DND-41 (cell line): ENCODE results near the gene RBBP5.

Experiments used
- ATAC-seq: fragments of 200-7000 bp; cut with Tn5 transposase; 3 replicates; pipeline ENCODE4 v1.9.1; 2021; ENCODE audit warnings: low read depth; ENCODE audit not compliant: insufficient read depth
- DNase-seq: peaks from one replicate; pipeline ENCODE4 v3.0.0-alpha.2; 2020
- H2AFZ ChIP-seq: 2 replicates; pipeline ENCODE4 v1.6.0; 2012; ENCODE audit warnings: low read depth, low read length
- H3K27ac ChIP-seq: 2 replicates; pipeline ENCODE4 v1.5.1; 2012; ENCODE audit warnings: low read length, inconsistent platforms
- H3K27me3 ChIP-seq: fragments of 200-600 bp; sonication (generic); 2 replicates; pipeline ENCODE4 v1.6.0; 2012; ENCODE audit warnings: low read length, mild to moderate bottlenecking, inconsistent platforms; ENCODE audit not compliant: insufficient read depth, poor library complexity
- H3K36me3 ChIP-seq: 2 replicates; pipeline ENCODE4 v1.5.1; 2012; ENCODE audit warnings: low read length, inconsistent platforms; ENCODE audit not compliant: insufficient read depth
- H3K4me1 ChIP-seq: 2 replicates; pipeline ENCODE4 v1.5.1; 2012; ENCODE audit warnings: mild to moderate bottlenecking, low read length; ENCODE audit not compliant: insufficient read depth
- H3K4me2 ChIP-seq: 2 replicates; pipeline ENCODE4 v1.6.0; 2012; ENCODE audit warnings: mild to moderate bottlenecking, moderate library complexity, low read length, inconsistent platforms; ENCODE audit not compliant: insufficient read depth
- H3K4me3 ChIP-seq, 2 experiments: fragments of 200-600 bp in 1 of 2; shearing (Covaris generic) in 1 of 2; 2 replicates each; pipeline ENCODE4 v1.5.1; 2012 to 2016; ENCODE audit warnings: inconsistent platforms in 2 of 2, low read length in 2 of 2, mild to moderate bottlenecking in 2 of 2, low read depth in 1 of 2, moderate library complexity in 1 of 2
- H3K79me2 ChIP-seq: 2 replicates; pipeline ENCODE4 v1.6.0; 2012; ENCODE audit warnings: low read length, inconsistent platforms; ENCODE audit not compliant: insufficient read depth
- H3K9ac ChIP-seq: 2 replicates; pipeline ENCODE4 v1.6.0; 2012; ENCODE audit warnings: low read depth, mild to moderate bottlenecking, inconsistent platforms, low read length, moderate library complexity
- H3K9me3 ChIP-seq: 2 replicates; pipeline ENCODE4 v1.5.1; 2012; ENCODE audit warnings: low read length, moderate library complexity, mild to moderate bottlenecking, inconsistent platforms; ENCODE audit not compliant: insufficient read depth, severe bottlenecking
- H4K20me1 ChIP-seq: 2 replicates; pipeline ENCODE4 v1.6.0; 2012; ENCODE audit warnings: low read length; ENCODE audit not compliant: insufficient read depth
- EZH2 ChIP-seq: IDR thresholded peaks from 3 replicates; pipeline ENCODE4 v1.6.1; 2012; ENCODE audit warnings: borderline replicate concordance, low read depth, mild to moderate bottlenecking, moderate library complexity, low read length, inconsistent platforms; ENCODE audit not compliant: severe bottlenecking
- TF ChIP-seq, protein P1 (sequence below): IDR thresholded peaks from 2 replicates; pipeline ENCODE4 v1.5.1; 2012; ENCODE audit warnings: borderline replicate concordance, low read length, moderate library complexity, mild to moderate bottlenecking; ENCODE audit not compliant: poor library complexity, severe bottlenecking; ENCODE audit errors: extremely low read depth

Gene RBBP5

DNA sequence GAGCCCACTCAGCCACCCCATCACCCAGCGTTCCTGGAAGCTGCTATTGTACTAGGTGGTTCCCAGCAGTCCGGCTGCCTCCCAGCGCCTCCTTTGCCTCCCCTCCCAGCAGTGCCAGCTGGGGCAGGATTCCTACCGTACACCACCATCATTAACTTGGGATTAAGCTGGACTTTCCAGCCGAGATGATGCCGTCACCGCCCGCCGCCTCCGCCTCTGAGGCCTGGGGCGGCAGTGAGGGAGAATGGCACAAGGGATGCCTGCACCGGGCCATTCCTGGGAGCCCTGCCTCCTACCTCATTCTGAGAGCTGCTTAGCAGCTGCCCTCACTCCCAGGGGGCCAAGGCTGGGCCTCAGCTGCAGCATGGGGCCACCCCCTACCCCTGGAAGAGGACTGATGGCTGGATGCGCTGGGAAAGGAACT, 65.6 kb downstream of the RBBP5 start:
- Histone ChIP-seq H3K27ac (no peak overlapping the region), H3K4me1 (peaks cover under 1% of the 10 kb centered on the region), H3K4me2 (no peak overlapping the region), H3K9me3 (no peaks in the 10 kb centered on the region), H3K4me3 (no peak overlapping the region), H3K79me2 (no peaks in the 10 kb centered on the region), H4K20me1 (peaks cover 8% of the 10 kb centered on the region), H3K9ac (no peak overlapping the region), H3K27me3 (peaks cover 17% of the 10 kb centered on the region), H3K36me3 (no peaks in the 10 kb centered on the region), H2AFZ (no peak overlapping the region)
- DNase-seq (no peak), ATAC-seq (no peak)
- TF ChIP-seq EZH2, result no peak
- TF ChIP-seq, protein P1, sequence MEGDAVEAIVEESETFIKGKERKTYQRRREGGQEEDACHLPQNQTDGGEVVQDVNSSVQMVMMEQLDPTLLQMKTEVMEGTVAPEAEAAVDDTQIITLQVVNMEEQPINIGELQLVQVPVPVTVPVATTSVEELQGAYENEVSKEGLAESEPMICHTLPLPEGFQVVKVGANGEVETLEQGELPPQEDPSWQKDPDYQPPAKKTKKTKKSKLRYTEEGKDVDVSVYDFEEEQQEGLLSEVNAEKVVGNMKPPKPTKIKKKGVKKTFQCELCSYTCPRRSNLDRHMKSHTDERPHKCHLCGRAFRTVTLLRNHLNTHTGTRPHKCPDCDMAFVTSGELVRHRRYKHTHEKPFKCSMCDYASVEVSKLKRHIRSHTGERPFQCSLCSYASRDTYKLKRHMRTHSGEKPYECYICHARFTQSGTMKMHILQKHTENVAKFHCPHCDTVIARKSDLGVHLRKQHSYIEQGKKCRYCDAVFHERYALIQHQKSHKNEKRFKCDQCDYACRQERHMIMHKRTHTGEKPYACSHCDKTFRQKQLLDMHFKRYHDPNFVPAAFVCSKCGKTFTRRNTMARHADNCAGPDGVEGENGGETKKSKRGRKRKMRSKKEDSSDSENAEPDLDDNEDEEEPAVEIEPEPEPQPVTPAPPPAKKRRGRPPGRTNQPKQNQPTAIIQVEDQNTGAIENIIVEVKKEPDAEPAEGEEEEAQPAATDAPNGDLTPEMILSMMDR, result no peak

DNA sequence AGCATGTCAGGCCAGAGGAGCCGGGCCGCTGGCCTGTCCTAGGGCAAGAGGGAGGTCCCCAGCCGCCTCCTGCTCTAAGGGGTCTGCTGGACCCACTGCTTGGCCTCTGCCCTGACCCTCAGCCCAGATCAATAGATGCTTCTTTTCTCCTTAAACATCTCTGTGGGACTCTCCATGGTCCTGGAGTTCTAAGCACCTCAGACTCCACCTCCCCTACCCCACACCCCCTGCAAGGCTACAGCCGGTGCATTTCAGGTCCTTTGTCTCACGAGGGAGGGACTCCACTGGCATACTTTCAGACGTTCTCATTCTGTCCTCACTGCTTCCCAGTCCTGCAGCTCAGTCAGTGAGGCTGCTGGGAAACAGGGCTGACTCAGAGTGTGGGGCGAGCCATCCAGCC, 67.8 kb downstream of the RBBP5 start:
- DNase-seq (no peak), ATAC-seq (no peak)
- Histone ChIP-seq H3K27ac (no peak overlapping the region), H3K27me3 (peaks cover 20% of the 10 kb centered on the region), H3K4me3 (no peak overlapping the region), H4K20me1 (peaks cover 8% of the 10 kb centered on the region), H3K4me1 (no peaks in the 10 kb centered on the region), H3K79me2 (no peaks in the 10 kb centered on the region), H3K36me3 (no peaks in the 10 kb centered on the region), H3K4me2 (no peak overlapping the region), H3K9ac (no peak overlapping the region), H2AFZ (no peak overlapping the region), H3K9me3 (no peaks in the 10 kb centered on the region)
- TF ChIP-seq, protein P1, result no peak
- TF ChIP-seq EZH2, result no peak

DNA sequence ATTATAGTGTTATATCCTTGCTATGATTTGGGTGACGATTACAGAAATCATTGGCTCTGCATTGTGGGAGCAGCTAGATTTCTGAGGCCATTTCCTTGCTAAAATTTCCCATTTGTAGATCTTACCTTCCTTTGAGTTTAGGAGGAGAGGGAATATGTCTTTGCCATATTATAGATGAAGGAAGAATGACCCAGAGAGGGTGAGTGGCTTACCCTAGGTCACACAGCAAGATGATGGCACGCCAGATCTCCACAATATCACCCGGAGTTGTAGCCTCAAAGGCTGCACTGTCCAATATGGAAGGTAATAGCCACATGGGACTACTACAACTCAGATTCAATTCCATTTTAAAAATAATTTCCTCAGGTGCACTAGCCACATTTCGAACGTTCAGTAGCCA, 68.5 kb downstream of the RBBP5 start:
- Histone ChIP-seq H2AFZ (no peak overlapping the region), H3K27ac (no peak overlapping the region), H3K4me1 (no peaks in the 10 kb centered on the region), H3K4me2 (no peak overlapping the region), H4K20me1 (peaks cover 8% of the 10 kb centered on the region), H3K4me3 (no peak overlapping the region), H3K9me3 (no peaks in the 10 kb centered on the region), H3K27me3 (peaks cover 20% of the 10 kb centered on the region), H3K9ac (no peak overlapping the region), H3K36me3 (no peaks in the 10 kb centered on the region), H3K79me2 (no peaks in the 10 kb centered on the region)
- DNase-seq (no peak), ATAC-seq (no peak)
- TF ChIP-seq, protein P1, result no peak

DNA sequence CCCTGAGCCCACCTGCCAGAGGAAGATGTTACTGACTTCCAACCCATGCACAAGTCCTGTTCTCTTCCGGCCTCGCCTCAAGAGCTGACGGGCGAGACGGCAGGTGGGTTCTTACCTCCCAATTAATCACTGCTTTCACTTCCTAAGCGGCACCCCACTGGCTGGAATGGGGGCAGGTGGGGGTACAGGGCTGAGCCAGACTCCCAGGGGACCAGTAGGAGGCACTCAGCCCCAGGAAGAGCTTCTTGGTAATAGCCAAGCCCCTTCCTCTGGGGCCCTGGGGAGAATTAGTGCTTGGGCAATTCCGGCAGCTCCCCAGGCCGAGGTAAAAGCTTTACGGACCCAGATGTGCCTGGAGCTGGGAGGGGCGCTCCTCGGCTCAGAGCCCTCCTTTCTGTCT, 69.1 kb downstream of the RBBP5 start:
- ATAC-seq, result no peak

More for the DNA sequence above, 69.1 kb downstream of the RBBP5 start:
- Histone ChIP-seq H3K27me3 (peaks cover 24% of the 10 kb centered on the region), H3K79me2 (no peaks in the 10 kb centered on the region), H3K9me3 (no peaks in the 10 kb centered on the region), H4K20me1 (peaks cover 8% of the 10 kb centered on the region), H3K4me3 (no peak overlapping the region), H2AFZ (no peak overlapping the region), H3K4me2 (no peak overlapping the region), H3K36me3 (no peaks in the 10 kb centered on the region), H3K4me1 (no peaks in the 10 kb centered on the region), H3K9ac (no peak overlapping the region), H3K27ac (no peak overlapping the region)
- TF ChIP-seq, protein P1, result no peak
- no peak for TF ChIP-seq EZH2
- DNase-seq, result no peak
